Astrocyte of the hippocampus (primary cell): ENCODE results near the gene ELMO1.

Source experiments
- DNase-seq: peaks from one replicate; pipeline ENCODE4 v3.0.0; 2011; ENCODE audit warnings: low read depth, low spot score

Gene ELMO1

DNA sequence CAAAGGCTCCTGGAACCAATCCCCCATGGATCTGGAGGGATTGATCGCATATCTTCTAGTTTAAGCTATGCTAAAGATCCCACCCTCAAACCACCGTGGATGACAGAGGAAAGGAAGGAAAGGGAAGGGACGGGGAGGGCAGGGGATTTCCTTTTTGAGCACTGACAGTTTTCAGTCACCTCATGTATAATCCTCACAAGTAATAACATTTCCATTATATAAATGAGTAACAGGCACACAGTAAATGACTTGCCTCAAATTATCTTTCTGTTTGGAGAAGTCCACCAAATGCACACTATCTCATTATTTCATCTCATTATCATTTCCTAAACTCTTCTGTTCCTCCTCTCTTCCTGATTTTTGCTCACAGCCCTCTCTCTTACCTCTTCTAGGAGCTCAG lies 597.3 kb downstream of the ELMO1 start:
- no peak for DNase-seq

DNA sequence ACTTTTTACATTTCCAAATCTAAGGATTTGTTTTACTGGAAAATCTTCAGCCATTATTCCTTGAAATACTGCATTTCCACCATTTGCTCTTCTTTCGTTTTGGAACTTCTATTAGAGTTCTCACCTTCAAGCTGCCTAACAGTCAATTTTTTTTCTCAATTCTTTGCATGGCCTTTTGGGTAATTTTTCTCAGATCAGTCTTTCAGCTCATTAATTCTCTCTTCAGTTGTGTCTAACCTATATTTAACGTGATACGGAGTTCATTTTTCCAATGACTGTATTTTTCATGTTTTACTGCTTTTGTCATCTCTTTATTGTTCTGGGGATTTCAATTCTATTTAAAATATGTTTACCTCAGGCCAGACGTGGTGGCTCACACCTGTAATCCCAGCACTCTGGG lies 600.7 kb downstream of the ELMO1 start:
- no peak for DNase-seq

DNA sequence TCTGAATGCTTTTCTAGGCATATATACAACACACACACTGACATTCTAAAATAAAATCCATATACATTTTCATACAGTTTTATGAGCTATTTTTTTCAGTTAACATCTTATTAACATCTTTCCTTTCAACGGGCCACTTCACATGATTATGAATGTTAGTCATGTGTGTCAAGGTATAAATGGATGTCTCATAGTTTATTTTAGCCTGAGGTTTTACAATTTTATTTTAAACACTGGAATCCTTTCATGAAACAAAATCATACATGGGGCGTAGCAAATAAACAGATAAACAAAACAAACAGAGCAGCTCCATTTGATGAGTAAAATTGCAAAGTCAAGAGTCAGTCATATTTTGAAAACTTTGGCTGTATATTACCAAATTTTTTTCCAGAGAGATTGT lies 604.3 kb downstream of the ELMO1 start:
- no peak for DNase-seq

DNA sequence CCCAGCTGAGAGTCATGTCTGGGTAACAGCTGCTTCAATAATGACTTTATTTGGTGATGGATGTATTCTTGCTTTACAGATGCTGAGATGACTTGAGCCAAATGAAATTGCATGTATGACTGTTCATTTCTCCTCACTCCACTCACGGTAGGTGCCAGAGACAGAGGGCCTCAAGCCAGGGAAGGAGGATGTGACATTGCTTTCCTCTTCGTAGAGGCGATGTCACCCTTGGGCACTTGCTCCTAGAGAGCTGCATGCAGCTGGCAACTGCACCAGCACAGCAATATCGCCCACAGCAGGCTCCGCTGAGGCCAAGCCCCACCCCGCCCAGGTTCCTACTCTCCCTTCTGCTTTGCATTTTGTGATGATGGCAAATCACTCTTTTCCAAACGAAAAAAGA lies 607.8 kb downstream of the ELMO1 start:
- DNase-seq: no peak

DNA sequence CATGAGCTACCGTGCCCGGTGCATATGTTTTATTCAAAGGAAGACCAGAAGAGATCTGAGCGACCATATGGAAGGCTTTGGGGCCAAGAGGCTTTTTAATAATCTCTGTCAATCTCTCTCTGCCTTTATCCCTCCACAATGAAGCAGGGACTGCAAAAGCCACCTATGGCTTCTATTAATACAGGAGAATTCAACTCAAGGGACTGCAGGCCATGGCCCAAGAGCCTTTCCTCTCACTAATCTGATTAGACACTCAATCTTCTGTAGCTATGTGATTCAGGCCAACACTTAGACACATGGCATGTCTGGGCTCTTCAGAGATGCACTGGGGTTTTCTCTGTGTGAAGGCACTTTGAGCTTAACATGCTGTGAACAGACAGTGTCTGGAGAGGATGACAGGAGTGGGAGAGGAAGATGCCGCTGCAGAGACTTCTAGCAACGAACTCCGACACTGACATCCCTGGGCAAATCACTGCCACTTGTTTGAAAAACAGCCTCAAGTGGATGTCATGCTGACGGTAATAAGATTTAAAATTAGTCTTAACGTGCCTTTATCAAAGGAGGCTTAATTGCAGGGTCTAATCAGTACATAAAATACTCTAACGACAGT lies 609.9 kb downstream of the ELMO1 start:
- DNase-seq: no peak

DNA sequence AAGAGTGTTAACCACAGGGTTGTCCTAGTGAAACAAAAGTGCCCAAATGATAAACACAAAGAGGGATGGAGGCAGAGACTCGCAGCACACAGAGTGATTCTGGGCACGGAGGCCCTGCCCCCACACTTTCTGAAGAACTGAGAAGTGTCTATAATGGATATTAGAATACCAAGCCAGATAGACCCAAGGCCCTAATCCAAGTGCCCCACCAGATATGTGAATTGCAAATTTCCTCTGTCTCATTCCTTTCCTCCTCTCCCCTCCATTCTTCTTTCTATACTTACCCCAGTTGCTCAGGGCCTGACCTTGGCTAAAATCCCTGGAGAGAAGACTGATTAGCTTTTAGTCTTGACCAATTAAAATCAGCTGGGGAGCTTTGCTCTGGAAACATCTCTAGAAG lies 617.6 kb downstream of the ELMO1 start:
- no peak for DNase-seq

DNA sequence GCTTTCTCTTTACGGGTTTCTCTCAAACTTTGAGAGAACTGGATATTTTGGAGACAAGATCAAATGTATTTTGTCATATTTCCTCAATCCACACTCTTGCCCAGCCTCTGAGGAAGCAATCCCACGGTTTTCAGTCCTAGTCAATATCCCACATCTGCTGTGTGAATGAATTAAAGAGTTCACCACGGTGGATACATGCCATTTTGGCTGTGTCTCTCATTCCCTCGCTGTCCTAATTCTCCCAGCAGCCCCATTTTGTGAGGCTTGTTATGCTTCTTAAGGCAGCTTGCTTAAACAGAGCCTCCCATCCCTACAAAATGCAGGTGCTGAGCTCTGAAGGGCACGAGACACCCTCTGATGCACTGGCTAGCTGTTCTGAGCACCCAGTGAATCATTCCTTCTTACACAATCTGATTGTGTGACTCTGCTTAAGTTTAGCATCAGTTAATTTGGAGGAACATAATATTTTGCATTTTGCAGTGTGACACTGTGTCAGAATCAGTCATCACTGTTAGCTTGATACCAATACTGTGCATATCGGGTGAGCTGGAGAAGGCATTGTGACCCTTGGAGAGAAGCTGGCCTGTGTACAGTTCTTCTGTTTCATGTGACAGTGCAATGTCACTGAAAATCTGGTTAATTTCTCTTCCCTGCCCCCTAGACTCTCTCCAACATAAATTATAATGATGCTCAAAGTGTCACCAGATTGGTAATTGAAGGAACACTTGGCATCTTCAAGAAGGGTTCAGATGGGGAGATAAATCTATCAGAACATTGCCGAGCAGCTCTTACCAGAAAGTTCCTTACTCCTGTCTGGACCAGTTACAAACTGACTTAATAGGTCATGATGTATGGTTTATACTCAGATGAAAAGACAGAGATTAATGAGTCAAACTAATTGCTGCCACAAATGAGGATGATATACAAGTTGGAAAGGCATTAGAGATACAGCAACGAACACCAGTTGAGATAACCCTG lies 620.6 kb downstream of the ELMO1 start:
- DNase-seq: no peak

DNA sequence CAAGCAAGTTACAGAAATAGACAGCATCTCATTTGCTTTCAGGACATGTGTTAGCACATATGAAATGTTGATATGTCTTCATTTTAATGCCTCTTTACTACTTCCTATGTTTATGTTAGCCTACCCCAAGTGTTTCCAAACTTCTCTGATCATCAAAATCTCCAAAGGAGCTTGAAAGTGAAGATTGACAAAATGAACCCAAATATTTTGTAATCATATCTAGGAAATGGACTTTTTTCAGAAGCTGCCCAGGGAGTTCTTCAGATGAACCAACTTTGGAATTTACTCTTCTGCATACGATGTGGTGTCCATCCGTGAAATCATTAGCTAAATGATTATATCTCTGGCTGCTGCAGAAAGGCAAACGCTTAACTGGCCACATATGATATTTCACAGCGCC lies 623.2 kb downstream of the ELMO1 start:
- DNase-seq: no peak

DNA sequence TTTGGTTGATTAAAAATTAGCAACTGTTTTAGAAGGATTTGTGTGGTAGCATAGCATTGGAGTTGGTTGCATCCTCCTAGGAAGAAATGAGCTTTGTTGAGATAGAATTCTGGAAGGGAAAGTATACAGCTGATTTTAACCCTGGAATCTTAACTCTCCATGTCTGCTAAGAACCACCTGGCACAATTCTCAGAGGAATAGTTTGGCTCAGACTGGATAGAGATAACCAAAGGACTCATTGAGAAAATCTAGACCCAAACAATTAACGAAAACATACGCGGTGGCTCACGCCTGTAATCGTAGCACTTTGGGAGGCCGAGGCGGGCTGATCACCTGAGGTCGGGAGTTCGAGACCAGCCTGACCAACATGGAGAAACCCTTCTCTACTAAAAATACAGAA lies 625.3 kb downstream of the ELMO1 start:
- DNase-seq: no peak

DNA sequence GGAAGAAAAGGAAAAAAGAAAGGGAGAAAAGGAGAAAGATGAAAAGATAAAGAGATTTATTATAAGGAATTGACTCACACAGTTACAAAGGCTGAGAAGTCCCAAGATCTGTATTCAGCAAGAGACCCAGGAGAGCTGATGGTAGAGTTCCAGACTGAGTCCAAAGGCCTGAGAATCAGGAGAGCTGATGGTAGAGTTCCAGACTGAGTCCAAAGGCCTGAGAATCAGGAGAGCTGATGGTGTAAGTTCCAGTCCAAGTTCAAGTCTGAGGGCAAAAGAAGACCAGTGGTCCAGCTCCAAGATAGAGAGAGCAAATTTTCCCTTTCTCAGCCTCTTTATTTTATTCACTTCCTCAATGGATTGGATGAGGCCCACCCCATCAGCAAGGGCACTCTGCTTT lies 627.0 kb downstream of the ELMO1 start:
- DNase-seq: no peak

DNA sequence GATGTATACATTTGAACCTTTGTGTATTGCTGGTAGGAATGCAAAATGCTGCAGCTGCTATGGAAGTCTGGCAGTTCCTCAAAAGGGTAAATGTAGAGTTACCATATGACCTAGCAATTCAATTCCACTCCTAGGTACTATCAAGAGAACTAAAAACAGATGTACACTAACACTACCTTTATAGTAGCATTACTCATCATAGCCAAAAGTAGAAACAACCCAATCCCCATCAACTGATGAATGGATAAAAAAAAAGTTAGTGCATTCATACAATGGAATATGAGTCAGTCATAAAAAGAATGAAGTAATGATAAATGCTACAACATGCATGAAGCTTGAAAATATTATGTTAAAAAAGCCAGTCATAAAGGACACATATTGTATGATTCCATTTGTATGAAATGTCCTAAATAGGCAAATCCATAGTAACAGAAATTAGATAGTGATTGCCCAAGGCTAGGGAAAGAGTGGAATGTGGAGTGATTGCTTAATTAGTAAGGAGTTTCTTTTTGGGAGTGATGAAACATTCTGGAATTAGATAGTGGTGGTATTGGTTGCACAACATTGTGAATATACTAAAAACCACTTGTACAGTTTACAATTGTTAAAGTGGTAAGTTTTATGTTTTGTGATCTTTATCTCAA lies 628.0 kb downstream of the ELMO1 start:
- DNase-seq: no peak

DNA sequence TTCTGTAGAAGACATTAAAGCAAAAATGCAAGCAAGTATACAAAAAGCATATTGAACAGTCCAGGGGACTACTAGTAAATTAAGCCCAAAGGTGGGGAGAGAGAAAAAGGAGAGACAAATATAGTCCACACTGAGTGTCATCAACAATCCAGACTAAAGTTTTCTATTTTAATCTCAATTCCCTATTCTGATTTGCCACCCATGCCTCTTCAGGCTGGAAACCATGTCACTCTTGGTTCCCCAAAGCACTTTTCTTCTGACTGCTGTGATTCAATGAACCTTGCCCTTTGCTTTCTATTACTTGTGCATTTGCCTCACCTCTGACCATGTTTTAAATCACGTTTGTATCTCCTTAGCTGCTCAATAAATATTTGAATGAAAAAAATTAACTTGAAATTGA lies 629.0 kb downstream of the ELMO1 start:
- no peak for DNase-seq

DNA sequence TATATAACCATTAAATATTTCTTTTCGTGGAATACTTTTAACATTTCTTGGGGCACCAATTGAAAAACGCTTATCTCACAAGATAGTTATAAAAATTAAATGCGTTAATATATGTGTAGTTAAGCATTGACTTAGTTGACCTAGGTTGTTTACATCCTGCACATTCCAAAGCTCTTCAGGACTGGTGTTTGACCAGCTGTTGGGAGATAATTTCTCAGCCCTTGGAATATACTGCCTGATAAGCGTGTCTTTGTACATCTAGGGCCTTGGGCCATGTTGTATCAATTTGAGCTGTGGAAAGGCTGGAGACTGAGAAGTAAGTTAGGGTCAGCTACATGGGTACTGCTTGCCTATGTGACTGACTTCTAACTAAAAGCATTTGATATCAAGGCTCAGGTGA lies 634.4 kb downstream of the ELMO1 start:
- DNase-seq: no peak

DNA sequence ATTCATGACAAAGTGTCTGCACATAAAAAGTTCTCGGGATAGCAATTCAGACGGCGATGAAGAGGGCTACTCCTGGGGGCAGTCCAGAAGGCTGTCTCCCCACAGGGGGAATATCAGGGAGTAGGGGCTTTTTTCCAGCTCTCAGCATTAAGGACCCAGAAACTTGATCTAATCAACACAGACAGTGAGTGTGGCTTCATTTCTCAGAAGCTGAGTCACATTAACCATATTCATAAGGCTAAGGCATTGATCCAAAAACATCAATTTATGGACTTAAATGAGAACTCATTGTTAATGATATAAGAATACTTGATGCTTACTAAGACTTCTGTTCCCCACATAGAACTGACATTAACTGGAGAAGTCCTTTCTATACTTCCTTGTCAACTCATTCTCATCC lies 636.9 kb downstream of the ELMO1 start:
- DNase-seq: no peak

DNA sequence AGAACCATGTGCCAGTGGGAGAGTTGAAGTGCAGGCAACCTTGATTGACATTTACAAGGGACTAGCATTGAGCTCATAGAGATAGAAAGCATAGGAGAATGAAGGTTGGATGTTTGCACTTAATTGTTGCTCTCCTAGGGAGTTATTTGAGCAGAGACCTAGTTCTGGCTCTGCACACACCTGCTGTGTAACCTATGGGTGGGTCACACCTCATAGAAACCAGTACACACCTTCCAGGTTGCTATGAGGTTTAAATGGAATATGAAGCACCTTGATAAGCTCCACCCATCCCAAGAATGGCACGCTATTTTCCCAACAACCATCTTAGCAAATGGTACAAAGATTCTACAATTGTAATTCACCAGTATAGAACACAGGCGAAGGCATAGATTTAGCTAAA lies 638.2 kb downstream of the ELMO1 start:
- no peak for DNase-seq

DNA sequence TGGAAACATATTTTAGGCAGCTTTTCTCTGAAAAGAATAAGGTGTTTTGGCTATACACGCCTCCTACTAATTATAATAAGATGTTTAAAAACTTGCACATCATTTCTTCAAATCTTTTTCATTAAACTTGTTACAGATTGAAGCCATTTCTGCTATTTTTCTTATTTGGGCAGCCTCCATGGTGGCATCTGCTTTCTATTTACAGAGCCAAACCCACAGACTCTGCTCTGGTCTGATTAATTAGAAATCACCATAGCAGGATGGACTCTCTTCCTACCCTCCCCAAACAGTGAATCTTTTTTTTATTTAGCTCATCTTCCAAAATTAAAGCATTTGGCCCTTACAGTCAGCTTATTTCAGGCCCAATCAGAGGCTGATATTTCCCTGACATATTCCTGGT lies 638.6 kb downstream of the ELMO1 start:
- no peak for DNase-seq

DNA sequence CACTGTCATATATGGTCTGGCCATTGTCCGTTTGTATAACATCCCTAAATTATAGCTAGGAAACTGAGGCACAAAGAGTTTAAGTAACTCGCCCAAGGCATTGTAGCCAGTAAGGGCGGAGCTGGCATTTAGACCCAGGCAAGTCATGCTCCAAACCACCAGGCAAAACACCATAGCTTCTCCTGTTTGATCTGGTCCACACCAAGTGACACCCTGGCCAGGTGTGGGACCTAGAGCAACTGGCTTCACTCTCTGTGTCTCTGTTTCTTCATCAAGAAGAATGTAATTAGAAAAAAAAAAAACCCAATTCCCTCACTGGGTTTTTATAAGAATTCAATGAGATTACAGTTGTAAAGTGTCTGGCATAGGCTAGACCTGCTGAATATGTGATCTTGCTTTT lies 639.2 kb downstream of the ELMO1 start:
- DNase-seq: no peak

DNA sequence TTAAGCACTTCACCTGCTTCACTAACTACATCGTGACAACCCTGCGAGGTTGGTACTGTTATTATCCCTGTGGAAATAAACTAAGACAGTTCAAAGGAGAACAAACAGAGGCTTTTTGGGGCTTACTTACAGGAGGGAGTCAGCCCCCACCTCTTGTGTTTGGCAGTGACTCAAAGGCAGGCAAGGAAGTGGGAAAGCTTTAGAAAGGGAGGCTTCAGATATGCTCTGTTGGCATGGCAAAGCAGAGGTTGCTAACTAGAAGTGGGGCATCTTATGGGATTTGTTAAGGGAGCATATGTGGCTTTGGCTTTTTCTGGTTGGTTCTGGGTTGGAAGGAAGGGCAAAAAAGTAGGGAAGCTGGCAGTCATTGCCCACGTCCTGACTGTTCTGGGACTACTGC lies 639.6 kb downstream of the ELMO1 start:
- DNase-seq: no peak

DNA sequence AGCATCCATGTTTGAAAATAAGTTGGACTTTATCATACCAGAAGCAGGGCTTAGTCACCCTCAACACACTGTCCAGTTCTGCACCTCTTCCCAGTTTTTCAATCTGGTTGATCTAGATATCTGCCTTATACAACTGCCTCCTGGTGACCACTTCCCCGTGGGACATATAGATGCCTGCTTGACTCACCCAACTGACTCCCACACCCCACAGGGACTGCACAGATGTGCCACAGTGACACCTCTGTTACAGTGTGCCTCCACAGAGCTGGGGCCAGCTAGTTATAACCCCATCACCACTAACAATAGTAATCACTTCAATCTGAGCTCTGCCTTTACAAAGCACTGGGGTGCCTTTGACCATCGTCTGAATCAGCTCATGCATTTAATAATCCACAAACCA lies 641.8 kb downstream of the ELMO1 start:
- no peak for DNase-seq
